Epithelial cell of proximal tubule (primary cell): ENCODE data around the gene AFG3L2. TPM values are rescaled to one million over a fixed set of nuclear protein-coding genes. Genes with fewer than 3 reads are reported as not detected.

ENCODE experiments used
- DNase-seq: peaks from one replicate; pipeline ENCODE4 v3.0.0-alpha.2; 2011; ENCODE audit warnings: low read depth
- H3K4me3 ChIP-seq: 2 replicates; pipeline ENCODE4 v1.5.1; 2011; ENCODE audit warnings: low read depth, mild to moderate bottlenecking, low read length
- CTCF ChIP-seq: conservative IDR thresholded peaks from 2 replicates; pipeline ENCODE4 v1.5.1; 2012; ENCODE audit warnings: low read depth, mild to moderate bottlenecking, low read length
- total RNA-seq: library from RNA; depleted of rRNA; stranded (reverse); fragments of >200 nt; gene quantifications from 2 replicates; pipeline ENCODE4 v1.2.3, GENCODE V29; 2015

AFG3L2 gene
- total RNA-seq, 1 donor from 2014 or later: 41.3 TPM

- no peak overlapping the region for H3K4me3 ChIP-seq
- DNase-seq: no peak
- TF ChIP-seq CTCF: peak; percentile 98
Observed at GRCh38 chr18:12327510-12328178, 49.4 kb downstream of the AFG3L2 start.

- TF ChIP-seq CTCF: no peak
- H3K4me3 ChIP-seq: no peak overlapping the region
- DNase-seq: no peak
Observed at GRCh38 chr18:12326711-12327460, 50.1 kb downstream of the AFG3L2 start.

DNA sequence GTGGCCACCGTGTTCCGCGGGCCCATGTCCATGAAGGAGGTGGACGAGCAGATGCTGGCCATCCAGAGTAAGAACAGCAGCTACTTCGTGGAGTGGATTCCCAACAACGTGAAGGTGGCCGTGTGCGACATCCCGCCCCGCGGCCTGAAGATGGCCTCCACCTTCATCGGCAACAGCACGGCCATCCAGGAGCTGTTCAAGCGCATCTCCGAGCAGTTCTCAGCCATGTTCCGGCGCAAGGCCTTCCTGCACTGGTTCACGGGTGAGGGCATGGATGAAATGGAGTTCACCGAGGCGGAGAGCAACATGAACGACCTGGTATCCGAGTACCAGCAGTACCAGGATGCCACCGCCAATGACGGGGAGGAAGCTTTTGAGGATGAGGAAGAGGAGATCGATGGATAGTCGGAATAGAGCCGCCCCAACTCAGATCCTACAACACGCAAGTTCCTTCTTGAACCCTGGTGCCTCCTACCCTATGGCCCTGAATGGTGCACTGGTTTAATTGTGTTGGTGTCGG is 51.2 kb downstream of the AFG3L2 start:
- no peak for DNase-seq
- no peak for TF ChIP-seq CTCF

DNA sequence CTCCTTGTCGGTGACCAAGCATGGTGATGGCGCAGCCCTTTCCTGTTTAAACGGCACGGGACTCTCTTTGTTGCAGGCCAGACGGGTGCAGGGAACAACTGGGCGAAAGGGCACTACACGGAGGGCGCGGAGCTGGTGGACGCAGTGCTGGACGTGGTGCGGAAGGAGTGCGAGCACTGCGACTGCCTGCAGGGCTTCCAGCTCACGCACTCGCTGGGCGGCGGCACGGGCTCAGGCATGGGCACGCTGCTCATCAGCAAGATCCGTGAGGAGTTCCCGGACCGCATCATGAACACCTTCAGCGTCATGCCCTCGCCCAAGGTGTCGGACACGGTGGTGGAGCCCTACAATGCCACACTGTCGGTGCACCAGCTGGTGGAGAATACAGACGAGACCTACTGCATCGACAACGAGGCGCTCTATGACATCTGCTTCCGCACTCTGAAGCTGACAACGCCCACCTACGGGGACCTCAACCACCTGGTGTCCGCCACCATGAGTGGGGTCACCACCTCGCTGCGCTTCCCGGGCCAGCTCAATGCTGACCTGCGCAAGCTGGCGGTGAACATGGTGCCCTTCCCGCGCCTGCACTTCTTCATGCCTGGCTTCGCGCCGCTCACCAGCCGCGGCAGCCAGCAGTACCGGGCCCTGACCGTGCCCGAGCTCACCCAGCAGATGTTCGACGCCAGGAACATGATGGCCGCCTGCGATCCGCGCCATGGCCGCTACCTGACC is 51.9 kb downstream of the AFG3L2 start:
- DNase-seq: no peak
- no peak overlapping the region for H3K4me3 ChIP-seq
- TF ChIP-seq CTCF: no peak

More for the DNA sequence above, 51.2 kb downstream of the AFG3L2 start:
- no peak overlapping the region for H3K4me3 ChIP-seq

DNA sequence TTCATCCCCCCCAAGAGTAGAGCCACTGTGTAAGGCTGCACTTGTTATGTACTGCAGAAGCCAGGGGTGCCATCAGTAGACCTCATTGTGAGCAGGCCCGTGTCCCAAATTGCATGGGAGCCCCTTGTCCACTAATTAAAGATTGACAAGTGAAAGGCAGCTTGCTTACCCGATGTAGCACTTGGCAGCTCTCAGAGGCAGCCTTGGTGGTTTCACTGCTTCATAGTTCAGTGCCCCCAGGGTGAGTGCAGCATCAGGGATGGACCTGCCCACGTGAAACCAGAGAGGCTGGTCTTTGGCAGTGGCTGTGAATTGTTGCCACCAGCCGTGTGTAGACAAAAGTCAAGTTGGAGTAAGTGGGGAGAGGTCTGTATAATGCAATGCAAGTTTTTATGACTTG is 55.7 kb downstream of the AFG3L2 start:
- H3K4me3 ChIP-seq: no peak overlapping the region
- DNase-seq: no peak
- TF ChIP-seq CTCF: no peak

GRCh38 chr18:12318857-12319256 is 58.2 kb downstream of the AFG3L2 start:
- DNase-seq: no peak
- H3K4me3 ChIP-seq: no peak overlapping the region
- no peak for TF ChIP-seq CTCF
